Endothelial cell of umbilical vein (primary cell): ENCODE results near the gene CBX2. TPM values are rescaled to one million over a fixed set of nuclear protein-coding genes. Genes with fewer than 3 reads are reported as not detected.

Experiments
- BruUV-seq: library from RNA; stranded (reverse); fragments of 400-500 nt; replicated peaks from 2 replicates; lab custom pipeline; 2021; lab: Mats Ljungman, UMichigan
- CTCF ChIA-PET: fragments of 300-600, 350-600 bp; sonication (Branson Sonifier 250); formaldehyde crosslinking; loops from one replicate; lab custom pipeline; 2021; ENCODE audit warnings: antibody characterized with exemption, inconsistent platforms; lab: Charles Lee
- POLR2A ChIA-PET: fragments of 300-600, 350-600 bp; sonication (Branson Sonifier 250); formaldehyde crosslinking; loops from one replicate; lab custom pipeline; 2021; ENCODE audit warnings: antibody characterized with exemption, inconsistent platforms; lab: Charles Lee
- DNase-seq: peaks from one replicate; pipeline ENCODE4 v3.0.0-alpha.2; 2011; ENCODE audit warnings: low read depth, low spot score
- FAIRE-seq: peaks from 2 replicates; lab custom pipeline; 2011; peaks lifted over from hg19 to GRCh38; lab: Jason Lieb, UNC
- H2AFZ ChIP-seq: 2 replicates; pipeline ENCODE4 v1.6.0; 2012; ENCODE audit warnings: low read depth, low read length, control low read depth, inconsistent platforms
- H3K27ac ChIP-seq: 2 replicates; pipeline ENCODE4 v1.5.1; 2011; ENCODE audit warnings: low read depth, mild to moderate bottlenecking, control low read depth, low read length, moderate library complexity; ENCODE audit not compliant: insufficient read depth
- H3K27me3 ChIP-seq, 2 experiments: 2 replicates each; pipeline versions ENCODE4 v1.6.0 to v1.6.1; 2011; ENCODE audit warnings: low read length in 2 of 2, mixed read lengths in 1 of 2; ENCODE audit not compliant: control insufficient read depth in 2 of 2, insufficient read depth in 2 of 2
- H3K36me3 ChIP-seq, 2 experiments: 2 replicates in 1 of 2; 3 replicates in 1 of 2; pipeline ENCODE4 v1.5.1; 2011; ENCODE audit warnings: low read length in 2 of 2, mild to moderate bottlenecking in 1 of 2, moderate library complexity in 1 of 2; ENCODE audit not compliant: control insufficient read depth in 2 of 2, insufficient read depth in 2 of 2; ENCODE audit errors: extremely low read depth in 1 of 2
- H3K4me1 ChIP-seq: 3 replicates; pipeline ENCODE4 v1.5.1; 2011; ENCODE audit warnings: mild to moderate bottlenecking, low read length; ENCODE audit not compliant: control insufficient read depth, insufficient read depth; ENCODE audit errors: extremely low read depth
- H3K4me2 ChIP-seq: 2 replicates; pipeline ENCODE4 v1.6.1; 2011; ENCODE audit warnings: low read length, control low read depth, mixed read lengths; ENCODE audit not compliant: insufficient read depth
- H3K4me3 ChIP-seq, 3 experiments: fragments of 200-600 bp in 1 of 3; sonication (generic), shearing (Covaris generic) in 1 of 3; replicated peaks in 1 of 3; 2 replicates each; pipeline ENCODE4 v1.5.1; 2011 to 2016; ENCODE audit warnings: control low read depth in 3 of 3, low read length in 3 of 3, mild to moderate bottlenecking in 2 of 3, inconsistent platforms in 1 of 3, low read depth in 1 of 3, moderate library complexity in 1 of 3; ENCODE audit not compliant: insufficient read depth in 1 of 3
- H3K79me2 ChIP-seq: 2 replicates; pipeline ENCODE4 v1.6.0; 2012; ENCODE audit warnings: low read length, inconsistent platforms; ENCODE audit not compliant: control insufficient read depth, insufficient read depth
- H3K9ac ChIP-seq: replicated peaks from 2 replicates; pipeline ENCODE3; 2011; ENCODE audit warnings: low read length, control low read depth; ENCODE audit not compliant: insufficient read depth; ENCODE audit errors: extremely low read depth
- H3K9me1 ChIP-seq: replicated peaks from 3 replicates; pipeline ENCODE4 v1.6.0; 2011; ENCODE audit warnings: mild to moderate bottlenecking, low read length; ENCODE audit not compliant: control insufficient read depth, insufficient read depth; ENCODE audit errors: extremely low read depth
- H3K9me3 ChIP-seq: replicated peaks from 2 replicates; pipeline ENCODE4 v1.5.1; 2012; ENCODE audit warnings: low read length, inconsistent platforms; ENCODE audit not compliant: control insufficient read depth, insufficient read depth
- H4K20me1 ChIP-seq: replicated peaks from 2 replicates; pipeline ENCODE3; 2011; ENCODE audit warnings: mild to moderate bottlenecking, low read length; ENCODE audit not compliant: control insufficient read depth, insufficient read depth; ENCODE audit errors: extremely low read depth
- GATA2 ChIP-seq: IDR thresholded peaks from 2 replicates; pipeline ENCODE4 v1.7.0; 2011; ENCODE audit warnings: low read depth, mild to moderate bottlenecking, moderate library complexity, mixed read lengths, low read length; ENCODE audit not compliant: insufficient read length, insufficient read depth
- JUN ChIP-seq: IDR thresholded peaks from 2 replicates; pipeline ENCODE4 v1.6.1; 2011; ENCODE audit warnings: borderline replicate concordance, low read depth; ENCODE audit not compliant: insufficient read length, insufficient read depth
- MYC ChIP-seq: IDR thresholded peaks from one replicate; pipeline ENCODE4 v1.6.1; 2011; ENCODE audit warnings: mild to moderate bottlenecking, low read depth, low read length
- POLR2A ChIP-seq: IDR thresholded peaks from 2 replicates; pipeline ENCODE4 v1.6.1; 2012; ENCODE audit warnings: low read depth, mild to moderate bottlenecking, control low read depth, low read length
- POLR2AphosphoS5 ChIP-seq: IDR thresholded peaks from 2 replicates; pipeline ENCODE4 v1.6.1; 2012; ENCODE audit warnings: low read depth, mild to moderate bottlenecking, control low read depth, low read length, moderate library complexity; ENCODE audit not compliant: insufficient read depth
- dilution Hi-C: fragments of 300-500 bp; cut with MboI; formaldehyde crosslinking; loops from one replicate; pipeline ENCODE4 v1.15.0; 2019; ENCODE audit warnings: low sequenced_read_pairs; ENCODE audit not compliant: extremely low pct_ligation_motif_present
- intact Hi-C: fragments of 100-400 bp; cut with micrococcal nuclease; formaldehyde crosslinking; loops from one replicate; pipeline ENCODE4 v1.10.0; 2022
- polyA plus RNA-seq, 4 experiments: library from polyadenylated mRNA; depleted of rRNA in 3 of 4; stranded (reverse) in 3 of 4; unstranded in 1 of 4; fragments of >200 nt; gene quantifications; 2 replicates each; pipeline versions ENCODE4 v1.2.1 to v1.2.3, GENCODE V29; 2011 to 2012; ENCODE audit warnings: missing spikeins in 1 of 4
- total RNA-seq: library from RNA; stranded (reverse); gene quantifications from 2 replicates; pipeline ENCODE4 v1.2.3, GENCODE V29; 2021
- TF ChIP-seq, protein P1 (sequence below), 2 donors: IDR thresholded peaks; 1 replicate in 1 of 2; 2 replicates in 1 of 2; pipeline ENCODE4 v1.5.1; 2011; ENCODE audit warnings: low read length in 2 of 2, mild to moderate bottlenecking in 2 of 2, moderate library complexity in 2 of 2, control low read depth in 1 of 2, inconsistent platforms in 1 of 2, low read depth in 1 of 2; ENCODE audit not compliant: insufficient read depth in 1 of 2; ENCODE audit errors: extremely low read depth in 1 of 2

Gene CBX2
- total and polyA plus RNA-seq, 2 donors (not counting 3 experiments of a cell fraction or from before 2014, with no cell fraction given): 10.5 to 20.0 TPM

DNA sequence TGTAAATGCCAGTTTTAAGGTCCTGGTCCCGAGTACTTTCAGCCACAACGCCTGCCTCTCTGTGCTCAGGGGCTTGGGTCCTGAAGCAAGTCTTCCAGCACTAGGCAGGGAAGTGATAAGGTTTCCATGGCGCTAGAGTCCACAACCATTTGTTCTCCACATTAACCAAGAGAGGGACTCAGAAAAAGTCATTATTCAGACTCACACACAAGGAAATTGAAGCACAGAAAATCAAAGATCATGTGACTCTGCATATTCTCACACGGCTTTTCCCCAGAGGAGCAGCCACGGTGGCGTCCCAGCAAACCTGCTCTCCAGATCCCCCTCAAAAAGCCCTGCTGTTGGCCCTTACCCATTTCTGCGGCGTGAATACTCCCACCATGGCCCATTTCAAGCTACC, 37.5 kb upstream of the CBX2 start:
- Histone ChIP-seq H3K36me3 (no peaks in the 10 kb centered on the region), H3K4me2 (no peak overlapping the region), H2AFZ (no peak overlapping the region), H3K27me3 (peaks cover 8 to 22% of the 10 kb centered on the region in 2 experiments), H3K9me1 (no peaks in the 10 kb centered on the region), H3K9ac (no peak overlapping the region), H3K79me2 (no peaks in the 10 kb centered on the region), H3K4me1 (no peaks in the 10 kb centered on the region), H3K27ac (no peak overlapping the region), H3K4me3 (no peak overlapping the region), H4K20me1 (no peaks in the 10 kb centered on the region), H3K9me3 (no peaks in the 10 kb centered on the region)
- POLR2A ChIA-PET: no interaction called here
- TF ChIP-seq GATA2 (no peak), MYC (no peak), POLR2A (no peak), POLR2AphosphoS5 (no peak)
- TF ChIP-seq, protein P1, sequence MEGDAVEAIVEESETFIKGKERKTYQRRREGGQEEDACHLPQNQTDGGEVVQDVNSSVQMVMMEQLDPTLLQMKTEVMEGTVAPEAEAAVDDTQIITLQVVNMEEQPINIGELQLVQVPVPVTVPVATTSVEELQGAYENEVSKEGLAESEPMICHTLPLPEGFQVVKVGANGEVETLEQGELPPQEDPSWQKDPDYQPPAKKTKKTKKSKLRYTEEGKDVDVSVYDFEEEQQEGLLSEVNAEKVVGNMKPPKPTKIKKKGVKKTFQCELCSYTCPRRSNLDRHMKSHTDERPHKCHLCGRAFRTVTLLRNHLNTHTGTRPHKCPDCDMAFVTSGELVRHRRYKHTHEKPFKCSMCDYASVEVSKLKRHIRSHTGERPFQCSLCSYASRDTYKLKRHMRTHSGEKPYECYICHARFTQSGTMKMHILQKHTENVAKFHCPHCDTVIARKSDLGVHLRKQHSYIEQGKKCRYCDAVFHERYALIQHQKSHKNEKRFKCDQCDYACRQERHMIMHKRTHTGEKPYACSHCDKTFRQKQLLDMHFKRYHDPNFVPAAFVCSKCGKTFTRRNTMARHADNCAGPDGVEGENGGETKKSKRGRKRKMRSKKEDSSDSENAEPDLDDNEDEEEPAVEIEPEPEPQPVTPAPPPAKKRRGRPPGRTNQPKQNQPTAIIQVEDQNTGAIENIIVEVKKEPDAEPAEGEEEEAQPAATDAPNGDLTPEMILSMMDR (IDR thresholded peaks at IDR 0.05; ENCODE audit: extremely low read depth in 1 of 2, insufficient read depth in 1 of 2, low read depth in 1 of 2, low read length in 2 of 2): no peak
- intact Hi-C loops: loop anchor here (10.0 kb wide), 1 partner anchor 184 kb away; no protein-coding TSS in a partner anchor
- DNase-seq (peak; percentile 11), FAIRE-seq (no peak)
- dilution Hi-C loops: no loop called here
- CTCF ChIA-PET: interaction anchor here (0.7 to 3.2 kb wide), 10 partner anchors 8 to 268 kb away, joined by 3 to 21 read pairs (median 8); partner anchors contain the start of gene CBX4
- BruUV-seq: no TSS peak

DNA sequence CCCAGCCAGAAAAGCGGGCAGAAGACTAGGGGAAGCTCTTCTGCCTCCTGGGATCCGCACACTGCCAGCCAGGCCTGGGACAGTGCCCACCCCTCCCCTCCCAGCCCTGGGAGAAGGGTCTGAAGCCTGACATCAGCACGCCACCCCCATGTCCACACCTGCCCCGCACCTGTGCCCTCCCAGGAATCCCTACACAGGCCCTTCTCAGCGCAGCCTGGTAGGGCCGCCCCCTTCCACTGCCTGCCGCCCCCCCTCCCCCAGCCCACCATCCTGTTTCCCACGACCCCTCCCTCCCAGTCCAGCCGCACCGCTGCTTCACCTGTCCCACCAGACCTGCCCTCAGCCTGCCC, 36.6 kb upstream of the CBX2 start:
- POLR2A ChIA-PET: no interaction called here
- no TSS peak for BruUV-seq

More for the DNA sequence above, 36.6 kb upstream of the CBX2 start:
- H3K9me1 ChIP-seq: no peaks in the 10 kb centered on the region
- no peak overlapping the region for H3K4me2 ChIP-seq
- H3K9me3 ChIP-seq: no peaks in the 10 kb centered on the region
- no peak overlapping the region for H3K4me3 ChIP-seq
- peaks cover 9 to 23% of the 10 kb centered on the region in 2 experiments for H3K27me3 ChIP-seq
- no peak for DNase-seq
- H3K36me3 ChIP-seq: no peaks in the 10 kb centered on the region
- no peak overlapping the region for H3K27ac ChIP-seq
- CTCF ChIA-PET: interaction anchor here (0.6 to 3.2 kb wide), 29 partner anchors 9 to 1576 kb away, joined by 3 to 21 read pairs (median 5); partner anchors contain the start of genes CBX2, CBX4, CBX8 and GAA
- H4K20me1 ChIP-seq: no peaks in the 10 kb centered on the region
- H3K9ac ChIP-seq: no peak overlapping the region
- dilution Hi-C loops: no loop called here
- FAIRE-seq: no peak
- no peak overlapping the region for H2AFZ ChIP-seq
- no peak for TF ChIP-seq JUN
- H3K4me1 ChIP-seq: no peaks in the 10 kb centered on the region
- intact Hi-C loops: loop anchor here (10.0 kb wide), 1 partner anchor 183 kb away; no protein-coding TSS in a partner anchor
- no peaks in the 10 kb centered on the region for H3K79me2 ChIP-seq
